ENCODE data around the gene CDK6.

- TF ChIP-seq CTCF (IDR thresholded peaks at IDR 0.05) (no peak), POLR2A (IDR thresholded peaks at IDR 0.05) (no peak)
Measured at GRCh38 chr7:92704858-92705257, 131.5 kb downstream of the CDK6 start.
